Lower leg skin (tissue), 3 donors: Measurements from ENCODE around the gene AXIN2.

Source experiments
- CTCF ChIP-seq, 3 donors: fragments of 450-650 bp; IDR thresholded peaks; one replicate each; pipeline ENCODE4 v1.5.1; 2016; ENCODE audit warnings: antibody characterized with exemption in 3 of 3, mild to moderate bottlenecking in 3 of 3, moderate library complexity in 2 of 3
- POLR2A ChIP-seq, 2 donors: fragments of 450-650 bp; IDR thresholded peaks; one replicate each; pipeline ENCODE4 v1.6.1; 2016 to 2017; ENCODE audit warnings: antibody characterized with exemption in 2 of 2, mild to moderate bottlenecking in 1 of 2, moderate library complexity in 1 of 2

- TF ChIP-seq CTCF (IDR thresholded peaks at IDR 0.05) (no peak), POLR2A (IDR thresholded peaks at IDR 0.05) (no peak)
These were observed 38.6 kb downstream of the AXIN2 start for GRCh38 chr17:65522751-65523404.
